ENCODE measurements around the gene PRR29.

The PRR29 gene

GRCh38 chr17:64042700-64043485 is 44.7 kb downstream of the PRR29 start:
- no peaks in the 10 kb centered on the region for H3K9me3 ChIP-seq
- no peak overlapping the region for H3K4me3 ChIP-seq (ENCODE audit: low read depth, low read length)
- no peaks in the 10 kb centered on the region for H3K36me3 ChIP-seq
- DNase-seq, result no peak
- H3K4me1 ChIP-seq, result no peaks in the 10 kb centered on the region
- H3K27me3 ChIP-seq, result no peaks in the 10 kb centered on the region
- no peak for TF ChIP-seq CTCF (IDR thresholded peaks at IDR 0.05; ENCODE audit: low read depth, low read length)

- no peaks in the 10 kb centered on the region for H3K9me3 ChIP-seq
- H3K4me3 ChIP-seq (ENCODE audit: low read depth, low read length), result no peak overlapping the region
- no peaks in the 10 kb centered on the region for H3K4me1 ChIP-seq
- no peak for DNase-seq
- no peak for TF ChIP-seq CTCF (IDR thresholded peaks at IDR 0.05; ENCODE audit: low read depth, low read length)
- no peaks in the 10 kb centered on the region for H3K27me3 ChIP-seq
- H3K36me3 ChIP-seq, result no peaks in the 10 kb centered on the region
Observed at GRCh38 chr17:64045176-64045575, 47.0 kb downstream of the PRR29 start.

- Histone ChIP-seq H3K4me1 (no peaks in the 10 kb centered on the region), H3K36me3 (no peaks in the 10 kb centered on the region), H3K9me3 (no peaks in the 10 kb centered on the region), H3K4me3 (ENCODE audit: low read depth, low read length) (no peak overlapping the region), H3K27me3 (no peaks in the 10 kb centered on the region)
- no peak for TF ChIP-seq CTCF (IDR thresholded peaks at IDR 0.05; ENCODE audit: low read depth, low read length)
- DNase-seq, result no peak
Observed at GRCh38 chr17:64048805-64049204, 50.7 kb downstream of the PRR29 start.

- DNase-seq, result no peak
- Histone ChIP-seq H3K36me3 (no peaks in the 10 kb centered on the region), H3K27me3 (no peaks in the 10 kb centered on the region)
Observed at GRCh38 chr17:64051153-64051552, 53.0 kb downstream of the PRR29 start.

GRCh38 chr17:64053101-64053500 is 55.0 kb downstream of the PRR29 start:
- H3K4me3 ChIP-seq (ENCODE audit: low read depth, low read length), result no peak overlapping the region
- DNase-seq, result no peak
- no peaks in the 10 kb centered on the region for H3K27me3 ChIP-seq
- H3K9me3 ChIP-seq, result no peaks in the 10 kb centered on the region
- H3K36me3 ChIP-seq, result no peaks in the 10 kb centered on the region
- TF ChIP-seq CTCF (IDR thresholded peaks at IDR 0.05; ENCODE audit: low read depth, low read length), result no peak
- H3K4me1 ChIP-seq, result no peaks in the 10 kb centered on the region

More at GRCh38 chr17:64051153-64051552, 53.0 kb downstream of the PRR29 start:
- TF ChIP-seq CTCF (IDR thresholded peaks at IDR 0.05; ENCODE audit: low read depth, low read length), result no peak
- Histone ChIP-seq H3K4me1 (no peaks in the 10 kb centered on the region), H3K4me3 (ENCODE audit: low read depth, low read length) (no peak overlapping the region), H3K9me3 (no peaks in the 10 kb centered on the region)
